ENCODE results near the gene VAMP5. TPM values are rescaled to one million over a fixed set of nuclear protein-coding genes. Genes with fewer than 3 reads are reported as not detected.
"Not testable (repeated sequence)": the region's sequence is repeated elsewhere in the genome, so short reads cannot be mapped to it uniquely, and the experiment has no call there.

Gene VAMP5
- total and polyA plus RNA-seq, 10 of the 15 experiments (the other 5 are each of a cell fraction or from before 2014, with no cell fraction given) = 3.8 to 52.7 (median 24.1) TPM

DNA sequence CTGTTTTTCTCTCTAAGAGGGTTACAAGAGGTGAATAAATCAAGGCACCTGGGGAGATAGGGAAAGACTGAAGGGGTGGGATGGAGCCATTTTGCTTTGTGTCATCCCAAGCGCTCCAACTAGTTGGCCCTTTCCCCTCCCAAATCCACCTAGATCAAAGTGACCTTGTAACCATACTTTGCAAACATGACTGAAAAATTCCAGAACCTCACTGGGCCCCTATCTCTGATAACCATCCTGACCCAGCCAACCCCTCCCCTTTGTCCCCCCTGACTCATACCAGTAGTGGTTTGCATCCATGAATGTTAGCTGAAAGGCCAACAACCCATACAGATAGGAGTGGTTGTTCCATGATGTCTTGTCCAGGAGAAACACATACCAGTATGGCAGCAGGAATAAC lies 26.1 kb upstream of the VAMP5 start (continued):
- TF ChIP-seq JUND (IDR thresholded peaks at IDR 0.05; ENCODE audit: low read depth, low read length) (no peak), EGR1 (IDR thresholded peaks at IDR 0.05; ENCODE audit: borderline replicate concordance in 1 of 2, low read depth in 2 of 2, low read length in 2 of 2) (no peak), ZBTB40 (IDR thresholded peaks at IDR 0.05; ENCODE audit: borderline replicate concordance) (no peak)

GRCh38 chr2:85560403-85560726 lies 23.9 kb upstream of the VAMP5 start:
- BruUV-seq (replicated peaks) = not testable (repeated sequence)
- POLR2A ChIA-PET = interaction anchor here (0.6 to 6.2 kb wide), 13 partner anchors 11 to 179 kb away, joined by 3 to 32 read pairs (median 6); partner anchors contain the start of genes MAT2A, RNF181, TMEM150A and VAMP8

More at GRCh38 chr2:85560403-85560726, 23.9 kb upstream of the VAMP5 start:
- Histone ChIP-seq H3K4me2 (ENCODE audit: control insufficient read depth, insufficient read depth) (peak overlapping the region; percentile 66), H3K79me2 (ENCODE audit: control insufficient read depth, insufficient read depth, low read length) (peaks cover 18% of the 10 kb centered on the region), H3K4me3 (peak overlapping the region; percentile 98), H3K9ac (ENCODE audit: control insufficient read depth, insufficient read depth, low read length) (peak overlapping the region; percentile 80; the same call in 1 of the 2 replicates)
- FAIRE-seq; H3K4me1 ChIP-seq (ENCODE audit: control insufficient read depth, insufficient read depth, low read length); H2AFZ ChIP-seq (ENCODE audit: control insufficient read depth, low read depth, low read length); H3K36me3 ChIP-seq (ENCODE audit: control insufficient read depth in 2 of 2, insufficient read depth in 2 of 2, low read length in 1 of 2); H4K20me1 ChIP-seq (ENCODE audit: control insufficient read depth, insufficient read depth); H3K27me3 ChIP-seq (replicated peaks in 1 of 2; ENCODE audit: control insufficient read depth in 2 of 2, insufficient read depth in 2 of 2, low read length in 1 of 2); H3K27ac ChIP-seq (ENCODE audit: control insufficient read depth, insufficient read depth); H3K9me3 ChIP-seq (replicated peaks; ENCODE audit: control insufficient read depth, insufficient read depth, low read length); DNase-seq (ENCODE audit: low read depth, low spot score); in situ Hi-C loops (cut with MboI); ATAC-seq: not testable (repeated sequence)
- SMC1A ChIA-PET (ENCODE audit: uncharacterized antibody, unreplicated experiment) = interaction anchor here (0.7 to 3.2 kb wide), 9 partner anchors 10 to 507 kb away, joined by 3 to 21 read pairs (median 7); partner anchors contain the start of gene RNF181
- intact Hi-C loops (cut with micrococcal nuclease; ENCODE audit: unreplicated experiment) = loop anchor here (2.0 kb wide), 1 partner anchor 42 kb away; the partner anchor contains the start of gene TMEM150A
- RAD21 ChIA-PET (ENCODE audit: unreplicated experiment) = interaction anchor here (0.9 to 2.7 kb wide), 7 partner anchors 8 to 141 kb away, joined by 3 to 15 read pairs (median 4); partner anchors contain the start of genes SH2D6 and VAMP8
- CTCF ChIA-PET = interaction anchor here (0.6 to 4.4 kb wide), 7 partner anchors 9 to 260 kb away, joined by 3 to 28 read pairs (median 3); no protein-coding TSS in a partner anchor
- WGBS (ENCODE audit: insufficient coverage, insufficient replicate concordance, low lambda C conversion rate, missing lambda C conversion rate) = 84% methylated on average over 12 of the region's 12 CpGs

Measured in GM12878 (cell line).